Ureter (tissue), 1 donor: ENCODE data around the gene PHAX. TPM values are rescaled to one million over a fixed set of nuclear protein-coding genes. Genes with fewer than 3 reads are reported as not detected.
"Not testable (repeated sequence)": the region's sequence is repeated elsewhere in the genome, so short reads cannot be mapped to it uniquely, and the experiment has no call there.

Experiments used
- DNase-seq: peaks from one replicate; pipeline ENCODE4 v3.0.0-alpha.2; 2020; ENCODE audit warnings: low spot score
- total RNA-seq: library from RNA; stranded (reverse); gene quantifications from one replicate; pipeline ENCODE4 v1.2.4, GENCODE V29; 2023
- donor health status: DM: yes; HTN: yes; CAD: no.

The PHAX gene
- total RNA-seq, 1 donor from 2014 or later: 31.1 TPM

DNA sequence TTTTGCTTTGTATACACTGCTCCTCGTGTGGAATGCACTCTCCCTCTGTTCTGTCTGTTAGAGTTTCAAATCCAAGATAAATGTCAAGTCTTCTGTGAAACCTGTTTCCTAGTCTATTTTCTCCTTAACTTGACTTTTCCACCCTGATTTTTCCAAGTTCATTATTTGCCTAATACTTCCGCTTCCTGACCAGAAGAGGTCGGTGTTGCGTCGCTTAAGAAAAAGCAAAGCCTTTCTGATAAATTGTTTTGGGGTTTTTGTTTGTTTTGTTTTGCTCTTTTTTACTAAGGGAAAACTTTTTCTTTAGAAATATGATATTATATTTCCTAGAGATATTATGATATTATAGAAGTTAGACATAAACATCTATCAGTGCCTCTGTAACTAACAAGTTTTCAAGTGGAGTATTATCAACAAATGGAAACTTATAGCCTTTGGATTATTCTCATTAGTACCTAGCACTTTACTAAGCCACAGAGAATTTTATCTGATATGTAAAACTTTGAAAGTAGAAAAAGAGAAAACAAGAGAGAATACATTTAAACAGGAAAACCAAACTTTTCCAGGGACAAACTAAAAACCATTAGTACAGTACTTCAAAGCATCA is 55.8 kb downstream of the PHAX start:
- no peak for DNase-seq

DNA sequence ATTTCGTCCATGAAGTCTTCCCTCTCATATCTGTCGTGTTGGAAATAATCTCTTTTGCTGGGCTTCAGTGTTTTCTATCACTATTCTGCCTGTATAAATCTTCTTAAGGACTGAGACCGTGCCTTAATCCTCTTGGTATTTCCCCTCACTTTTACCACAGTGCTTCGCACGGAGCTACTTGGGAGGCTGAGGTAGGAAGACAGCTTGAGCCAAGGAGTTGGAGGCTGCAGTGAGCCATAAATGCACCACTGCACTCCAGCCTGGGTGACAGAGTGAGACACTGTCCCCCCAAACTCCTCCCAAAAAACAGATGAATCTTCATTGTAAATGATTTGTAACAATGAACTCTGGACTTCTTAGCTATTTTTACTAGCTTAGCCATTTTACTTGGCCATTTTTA is 57.8 kb downstream of the PHAX start:
- no peak for DNase-seq

DNA sequence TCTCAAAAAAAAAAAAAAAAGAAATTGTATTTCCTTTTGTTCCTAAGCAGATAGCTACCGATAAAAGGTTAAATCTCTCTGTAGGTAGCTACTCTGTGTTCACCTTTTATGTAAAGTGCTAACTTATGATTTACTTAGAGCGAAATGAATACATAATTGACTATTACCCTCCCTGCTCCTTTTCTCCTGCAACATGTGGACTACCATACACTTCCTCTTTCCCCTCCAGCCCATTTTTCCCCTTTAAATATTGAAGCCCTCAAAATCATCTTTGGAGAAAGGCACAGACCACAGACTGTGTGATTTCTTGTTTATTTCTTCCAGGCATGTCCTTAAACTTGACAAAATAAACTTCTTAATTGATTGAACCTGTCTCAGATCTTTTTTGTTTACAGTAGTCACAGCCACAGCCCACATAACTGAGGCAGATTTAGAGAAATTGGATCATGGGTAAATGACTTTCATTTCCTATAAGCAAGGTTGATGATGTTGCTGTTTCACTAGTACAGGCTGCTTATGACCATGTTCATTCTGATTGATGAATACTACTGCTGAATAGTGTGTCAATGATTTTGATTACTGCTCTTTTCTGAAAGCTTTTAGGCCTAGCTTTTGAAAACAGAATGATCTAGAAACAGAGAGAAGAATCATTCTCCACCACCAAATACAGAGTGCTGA is 59.2 kb downstream of the PHAX start:
- DNase-seq: no peak

DNA sequence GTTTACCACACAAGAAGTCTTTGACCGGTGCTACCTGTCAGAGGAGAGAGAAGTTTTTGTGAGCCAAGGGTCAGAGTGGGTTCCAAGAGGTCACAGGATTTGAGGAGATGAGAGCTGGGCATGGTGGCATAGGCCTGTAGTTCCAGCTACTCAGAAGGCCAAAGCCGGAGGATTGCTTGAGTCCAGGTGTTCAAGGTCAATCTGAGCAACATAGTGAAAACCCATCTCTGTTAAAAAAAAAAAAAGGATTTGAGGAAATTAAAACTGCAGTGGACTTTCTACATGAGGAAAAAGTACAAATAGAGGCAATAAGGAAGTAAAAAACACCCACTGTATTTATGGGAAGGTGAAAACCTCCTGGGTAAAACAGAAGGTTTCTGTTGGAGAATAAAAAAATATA is 63.8 kb downstream of the PHAX start:
- DNase-seq: no peak

DNA sequence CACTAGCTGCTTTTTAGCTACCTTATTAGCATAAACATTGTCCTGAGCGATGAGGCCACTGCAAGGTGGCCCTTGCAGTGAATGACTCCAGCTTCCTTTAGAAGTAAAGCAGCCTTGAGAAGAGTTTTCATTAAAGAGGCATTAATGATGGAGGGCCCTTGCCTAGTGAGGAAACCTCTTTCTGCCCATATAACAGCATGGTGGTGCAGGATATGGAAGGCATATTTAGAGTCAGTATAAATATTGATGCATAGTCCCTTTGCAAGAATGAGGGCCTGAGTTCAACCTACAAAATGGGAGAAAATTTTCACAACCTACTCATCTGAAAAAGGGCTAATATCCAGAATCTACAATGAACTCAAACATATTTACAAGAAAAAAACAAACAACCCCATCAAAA is 69.4 kb downstream of the PHAX start:
- not testable (repeated sequence) for DNase-seq

DNA sequence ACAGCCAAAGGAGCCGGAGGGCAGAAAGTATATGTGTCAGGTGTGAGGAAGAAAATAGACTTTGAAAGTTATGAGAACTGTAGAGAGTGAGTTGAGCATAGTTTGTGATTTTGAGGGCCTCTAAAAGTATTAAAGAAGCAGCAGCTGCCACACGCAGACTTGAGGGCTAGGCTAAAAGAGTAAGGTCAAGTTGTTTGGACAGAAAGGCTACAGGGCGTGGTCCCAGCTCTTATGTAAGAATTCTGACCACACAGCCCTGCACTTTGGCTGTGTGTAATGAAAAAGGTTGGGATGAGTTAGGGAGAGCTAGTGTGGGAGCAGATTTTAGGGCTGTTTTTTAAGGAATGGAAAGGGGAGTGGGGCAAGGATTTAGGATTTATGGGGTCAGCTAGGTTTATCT is 70.9 kb downstream of the PHAX start:
- not testable (repeated sequence) for DNase-seq

DNA sequence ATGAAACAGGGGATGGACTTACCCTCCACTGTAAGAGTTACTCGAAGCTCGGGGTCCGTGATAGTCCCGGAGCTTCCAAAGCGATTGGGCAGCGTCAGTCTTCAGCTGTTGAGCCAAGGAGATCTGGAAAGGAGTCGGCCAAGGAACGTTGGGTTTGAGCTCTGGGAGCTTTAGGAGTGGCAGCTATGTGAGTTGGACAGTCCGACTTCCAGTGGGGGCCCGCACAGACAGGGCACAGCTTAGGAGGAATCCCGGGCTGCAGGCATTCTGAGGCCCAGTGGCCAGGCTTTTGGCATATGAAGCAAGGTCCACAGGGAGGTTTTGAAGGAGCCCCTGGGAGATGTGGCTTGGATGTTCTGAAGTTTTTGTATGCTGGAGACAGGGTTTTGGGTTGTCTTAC is 72.7 kb downstream of the PHAX start:
- DNase-seq: no peak

DNA sequence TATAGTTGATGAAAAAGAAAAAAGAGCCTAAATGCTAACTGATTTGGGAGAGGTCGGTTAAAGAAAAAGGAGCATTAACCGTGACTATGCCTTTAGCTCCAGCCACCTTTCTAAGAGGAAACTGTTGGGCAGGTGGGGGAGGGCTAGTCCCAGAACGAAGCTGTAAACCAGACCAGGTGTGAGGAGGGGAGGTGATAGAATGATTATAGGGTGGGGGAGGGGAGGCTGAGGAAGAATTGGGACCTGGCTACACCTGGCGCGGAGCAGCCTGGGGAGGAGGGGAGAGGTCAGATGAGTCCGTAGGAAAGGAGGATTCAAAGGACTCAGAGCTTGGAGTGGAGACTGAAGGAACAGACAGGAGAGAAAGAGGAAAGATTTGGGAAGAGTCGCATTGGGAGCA is 73.4 kb downstream of the PHAX start:
- DNase-seq: no peak

DNA sequence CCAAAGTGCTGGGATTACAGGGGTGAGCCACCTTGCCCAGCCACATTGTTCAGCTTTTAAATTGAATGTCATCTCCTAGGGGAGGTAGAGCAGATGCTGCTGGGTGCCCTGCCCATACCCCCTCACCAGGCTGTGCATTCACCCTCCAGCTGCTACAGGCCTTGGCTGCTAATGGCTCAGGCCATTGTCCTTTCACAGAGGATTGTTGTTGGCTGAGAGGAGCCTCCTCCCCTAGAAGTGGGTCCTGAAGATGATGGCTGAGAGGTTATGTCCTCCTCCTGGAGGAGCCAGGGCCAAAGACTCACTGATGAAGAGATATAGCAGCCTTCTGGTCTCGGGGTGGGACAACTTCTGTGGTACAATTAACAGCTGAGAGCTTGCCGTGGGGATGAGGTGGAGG is 74.6 kb downstream of the PHAX start:
- no peak for DNase-seq

DNA sequence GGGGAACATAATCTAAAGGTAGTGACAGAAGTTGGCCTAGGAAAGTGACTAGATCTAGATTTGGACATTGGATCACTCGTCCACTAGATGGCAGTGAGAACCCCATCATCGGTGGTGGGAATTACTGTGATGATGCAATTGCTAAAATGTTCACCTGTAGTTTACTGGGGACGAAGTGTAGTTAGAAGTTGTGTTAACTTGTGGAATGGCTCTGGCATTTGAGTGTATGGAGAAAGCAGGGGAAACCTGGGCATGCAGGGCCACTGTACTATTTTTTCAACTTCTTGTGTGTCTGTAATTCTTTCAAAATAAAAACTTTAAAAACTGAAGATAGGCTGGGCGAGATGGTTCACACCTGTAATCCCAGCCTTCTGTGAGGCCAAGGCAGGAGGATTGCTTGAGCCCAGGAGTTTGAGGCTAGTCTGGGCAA is 75.5 kb downstream of the PHAX start:
- peak; percentile 70 for DNase-seq

Other genes starting within 250 kb of the PHAX start
- 56.7 TPM for gene GRAMD2B, start 177.5 kb upstream of the PHAX start, total RNA-seq
- 78.5 TPM for gene ALDH7A1, start 5.7 kb upstream of the PHAX start, total RNA-seq
- 7.3 TPM for gene LMNB1, start 176.2 kb downstream of the PHAX start, total RNA-seq